Measurements from ENCODE around the gene SCAPER. TPM values are rescaled to one million over a fixed set of nuclear protein-coding genes. Genes with fewer than 3 reads are reported as not detected.

SCAPER gene
- total RNA-seq, 1 experiment from 2014 or later, result 14.7 TPM

DNA sequence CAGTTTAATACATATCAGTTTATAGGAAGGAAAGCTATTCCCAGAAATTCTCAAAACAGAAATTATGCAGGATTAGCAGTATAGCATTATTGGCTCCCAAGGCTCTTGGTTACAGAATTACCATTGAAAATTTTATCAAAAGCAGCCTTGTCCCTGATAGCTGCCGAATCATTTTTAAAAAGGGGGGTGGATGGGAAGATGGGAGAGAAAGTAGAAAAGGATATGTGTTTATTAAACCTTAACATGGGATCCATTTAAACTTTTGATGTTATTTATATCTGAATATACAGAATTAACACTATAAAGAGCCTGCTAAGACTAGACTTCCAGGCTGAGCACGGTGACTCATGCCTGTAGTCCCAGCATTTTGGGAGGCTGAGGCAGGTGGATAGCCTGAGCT is 37.2 kb upstream of the SCAPER start (continued):
- TF ChIP-seq TCF7L2 (IDR thresholded peaks at IDR 0.05; ENCODE audit: borderline replicate concordance, extremely low read depth, insufficient read depth, insufficient read length), result no peak
- no peak for TF ChIP-seq EZH2phosphoT487 (IDR thresholded peaks at IDR 0.05; ENCODE audit: borderline replicate concordance)
- TF ChIP-seq SRF (IDR thresholded peaks at IDR 0.05; ENCODE audit: low read depth), result no peak
- no peak for TF ChIP-seq RAD21 (IDR thresholded peaks at IDR 0.05; ENCODE audit: low read depth)
- TF ChIP-seq, protein P1, sequence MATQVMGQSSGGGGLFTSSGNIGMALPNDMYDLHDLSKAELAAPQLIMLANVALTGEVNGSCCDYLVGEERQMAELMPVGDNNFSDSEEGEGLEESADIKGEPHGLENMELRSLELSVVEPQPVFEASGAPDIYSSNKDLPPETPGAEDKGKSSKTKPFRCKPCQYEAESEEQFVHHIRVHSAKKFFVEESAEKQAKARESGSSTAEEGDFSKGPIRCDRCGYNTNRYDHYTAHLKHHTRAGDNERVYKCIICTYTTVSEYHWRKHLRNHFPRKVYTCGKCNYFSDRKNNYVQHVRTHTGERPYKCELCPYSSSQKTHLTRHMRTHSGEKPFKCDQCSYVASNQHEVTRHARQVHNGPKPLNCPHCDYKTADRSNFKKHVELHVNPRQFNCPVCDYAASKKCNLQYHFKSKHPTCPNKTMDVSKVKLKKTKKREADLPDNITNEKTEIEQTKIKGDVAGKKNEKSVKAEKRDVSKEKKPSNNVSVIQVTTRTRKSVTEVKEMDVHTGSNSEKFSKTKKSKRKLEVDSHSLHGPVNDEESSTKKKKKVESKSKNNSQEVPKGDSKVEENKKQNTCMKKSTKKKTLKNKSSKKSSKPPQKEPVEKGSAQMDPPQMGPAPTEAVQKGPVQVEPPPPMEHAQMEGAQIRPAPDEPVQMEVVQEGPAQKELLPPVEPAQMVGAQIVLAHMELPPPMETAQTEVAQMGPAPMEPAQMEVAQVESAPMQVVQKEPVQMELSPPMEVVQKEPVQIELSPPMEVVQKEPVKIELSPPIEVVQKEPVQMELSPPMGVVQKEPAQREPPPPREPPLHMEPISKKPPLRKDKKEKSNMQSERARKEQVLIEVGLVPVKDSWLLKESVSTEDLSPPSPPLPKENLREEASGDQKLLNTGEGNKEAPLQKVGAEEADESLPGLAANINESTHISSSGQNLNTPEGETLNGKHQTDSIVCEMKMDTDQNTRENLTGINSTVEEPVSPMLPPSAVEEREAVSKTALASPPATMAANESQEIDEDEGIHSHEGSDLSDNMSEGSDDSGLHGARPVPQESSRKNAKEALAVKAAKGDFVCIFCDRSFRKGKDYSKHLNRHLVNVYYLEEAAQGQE (IDR thresholded peaks at IDR 0.05; ENCODE audit: low read depth), result no peak
- TF ChIP-seq POLR2AphosphoS5 (IDR thresholded peaks at IDR 0.05; ENCODE audit: low read depth, low read length), result no peak
- no peak for TF ChIP-seq ELF1 (IDR thresholded peaks at IDR 0.05; ENCODE audit: borderline replicate concordance, low read depth)
- TF ChIP-seq CEBPB (IDR thresholded peaks at IDR 0.05; ENCODE audit: low read depth), result no peak
- no peak for TF ChIP-seq EGR1 (IDR thresholded peaks at IDR 0.05; ENCODE audit: low read depth)

DNA sequence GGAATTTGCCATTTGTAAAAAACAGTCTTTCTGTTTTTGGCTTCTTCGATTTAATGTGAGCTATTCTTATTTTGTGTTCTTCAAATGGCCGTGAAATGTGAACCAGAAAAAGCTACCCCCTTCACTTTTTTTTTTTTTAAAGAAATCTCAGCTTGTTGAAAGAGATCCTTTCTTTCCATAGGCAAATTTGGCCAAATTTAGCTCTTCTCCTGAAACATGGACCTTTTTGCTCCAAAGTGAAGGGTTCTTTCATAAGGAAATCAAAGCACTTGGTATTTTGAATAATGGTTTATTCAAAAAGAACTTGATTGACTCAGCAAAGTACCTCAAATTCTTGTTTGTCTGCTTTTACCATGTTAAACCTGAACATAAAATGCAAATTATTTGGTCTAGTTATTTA is 36.5 kb upstream of the SCAPER start:
- H3K27me3 ChIP-seq (ENCODE audit: insufficient read depth, low read length), result no peaks in the 10 kb centered on the region
- ChIA-PET POLR2A (interaction anchor here (1.5 kb wide), 1 partner anchor 10 kb away, joined by 9 read pairs; the partner anchor contains the start of gene RCN2), RAD21 (ENCODE audit: low non-redundant PET in 1 of 2, low total read pairs in 2 of 2, uncharacterized antibody in 2 of 2, unreplicated experiment in 2 of 2) (no interaction called here), CTCF (interaction anchor here (1.3 to 2.2 kb wide), 3 partner anchors 246 to 676 kb away, joined by 4 to 7 read pairs (median 6); no protein-coding TSS in a partner anchor)
- peaks cover 6 to 8% of the 10 kb centered on the region in 2 experiments; a peak in 3 of 4 replicates for H3K36me3 ChIP-seq (ENCODE audit: control insufficient read depth in 1 of 2, insufficient read depth in 2 of 2, low read length in 2 of 2)
- H3K9ac ChIP-seq (ENCODE audit: low read length), result no peak overlapping the region
- H3K4me1 ChIP-seq (ENCODE audit: control insufficient read depth in 1 of 2, insufficient read depth in 2 of 2, low read length in 2 of 2), result no peaks in the 10 kb centered on the region
- no peaks in the 10 kb centered on the region for H3K9me2 ChIP-seq (ENCODE audit: insufficient read depth)
- DNase-seq (ENCODE audit: low read depth, low spot score) (no peak), ATAC-seq (no peak)
- H2AFZ ChIP-seq (ENCODE audit: low read depth, low read length, poor library complexity, severe bottlenecking), result no peak overlapping the region
- H4K20me1 ChIP-seq (ENCODE audit: insufficient read depth), result no peaks in the 10 kb centered on the region
- no peak overlapping the region for H3K4me2 ChIP-seq (ENCODE audit: low read length)
- no peaks in the 10 kb centered on the region; the same call in 1 of the 2 replicates for H3K79me2 ChIP-seq (ENCODE audit: insufficient read depth, low read length)
- no peak overlapping the region for H3K27ac ChIP-seq (ENCODE audit: low read depth, low read length)
- H3K4me3 ChIP-seq (replicated peaks in 1 of 2; ENCODE audit: low read depth in 1 of 2, low read length in 2 of 2), result no peak overlapping the region
- no TSS peak for BruUV-seq (replicated peaks)
- intact Hi-C loops (cut with micrococcal nuclease), result loop anchor here (10.0 kb wide), 1 partner anchor 553 kb away; no protein-coding TSS in a partner anchor
- H3K9me3 ChIP-seq (ENCODE audit: control insufficient read depth in 1 of 2, insufficient read depth in 1 of 2, low read depth in 1 of 2, low read length in 2 of 2), result no peaks in the 10 kb centered on the region
- no peak for TF ChIP-seq SIN3A (IDR thresholded peaks at IDR 0.05; ENCODE audit: low read depth)
- TF ChIP-seq, protein P2, sequence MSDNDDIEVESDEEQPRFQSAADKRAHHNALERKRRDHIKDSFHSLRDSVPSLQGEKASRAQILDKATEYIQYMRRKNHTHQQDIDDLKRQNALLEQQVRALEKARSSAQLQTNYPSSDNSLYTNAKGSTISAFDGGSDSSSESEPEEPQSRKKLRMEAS (IDR thresholded peaks at IDR 0.05), result no peak
- no peak for TF ChIP-seq JUND (IDR thresholded peaks at IDR 0.05)
- TF ChIP-seq POLR2A (IDR thresholded peaks at IDR 0.05; ENCODE audit: borderline replicate concordance, extremely low read depth, insufficient read depth, insufficient read length), result no peak
- TF ChIP-seq, protein P3, sequence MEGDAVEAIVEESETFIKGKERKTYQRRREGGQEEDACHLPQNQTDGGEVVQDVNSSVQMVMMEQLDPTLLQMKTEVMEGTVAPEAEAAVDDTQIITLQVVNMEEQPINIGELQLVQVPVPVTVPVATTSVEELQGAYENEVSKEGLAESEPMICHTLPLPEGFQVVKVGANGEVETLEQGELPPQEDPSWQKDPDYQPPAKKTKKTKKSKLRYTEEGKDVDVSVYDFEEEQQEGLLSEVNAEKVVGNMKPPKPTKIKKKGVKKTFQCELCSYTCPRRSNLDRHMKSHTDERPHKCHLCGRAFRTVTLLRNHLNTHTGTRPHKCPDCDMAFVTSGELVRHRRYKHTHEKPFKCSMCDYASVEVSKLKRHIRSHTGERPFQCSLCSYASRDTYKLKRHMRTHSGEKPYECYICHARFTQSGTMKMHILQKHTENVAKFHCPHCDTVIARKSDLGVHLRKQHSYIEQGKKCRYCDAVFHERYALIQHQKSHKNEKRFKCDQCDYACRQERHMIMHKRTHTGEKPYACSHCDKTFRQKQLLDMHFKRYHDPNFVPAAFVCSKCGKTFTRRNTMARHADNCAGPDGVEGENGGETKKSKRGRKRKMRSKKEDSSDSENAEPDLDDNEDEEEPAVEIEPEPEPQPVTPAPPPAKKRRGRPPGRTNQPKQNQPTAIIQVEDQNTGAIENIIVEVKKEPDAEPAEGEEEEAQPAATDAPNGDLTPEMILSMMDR (IDR thresholded peaks at IDR 0.05 in 2 of 3, conservative IDR thresholded peaks at IDR 0.05 in 1 of 3; ENCODE audit: borderline replicate concordance in 1 of 3, insufficient read depth in 1 of 3, low read depth in 2 of 3, low read length in 2 of 3), result no peak
- no peak for TF ChIP-seq ZFX (IDR thresholded peaks at IDR 0.05)
- no peak for TF ChIP-seq EZH2phosphoT487 (IDR thresholded peaks at IDR 0.05; ENCODE audit: borderline replicate concordance)
- TF ChIP-seq, protein P1 (IDR thresholded peaks at IDR 0.05; ENCODE audit: low read depth), result no peak
- TF ChIP-seq POLR2AphosphoS5 (IDR thresholded peaks at IDR 0.05; ENCODE audit: low read depth, low read length), result no peak
- TF ChIP-seq SRF (IDR thresholded peaks at IDR 0.05; ENCODE audit: low read depth), result no peak

Measured in HCT116 (cell line).